Liver (tissue), 9 donors: ENCODE results near the gene RNASE13. TPM values are rescaled to one million over a fixed set of nuclear protein-coding genes. Genes with fewer than 3 reads are reported as not detected.

Source experiments
- DNase-seq: peaks from one replicate; pipeline ENCODE4 v3.0.0-alpha.2; 2017; ENCODE audit warnings: low spot score
- H3K27ac ChIP-seq, 2 donors: one replicate each; pipeline ENCODE4 v1.7.0; 2013; ENCODE audit warnings: inconsistent platforms in 2 of 2, low read length in 2 of 2, control low read depth in 1 of 2, low read depth in 1 of 2, mild to moderate bottlenecking in 1 of 2
- H3K27me3 ChIP-seq, 4 donors: one replicate each; pipeline versions ENCODE4 v1.6.1 to v1.7.0; 2013; ENCODE audit warnings: low read length in 3 of 4, inconsistent platforms in 1 of 4, mild to moderate bottlenecking in 1 of 4, moderate library complexity in 1 of 4; ENCODE audit not compliant: control insufficient read depth in 4 of 4, insufficient read depth in 4 of 4
- H3K36me3 ChIP-seq, 4 donors: one replicate each; pipeline versions ENCODE4 v1.6.1 to v1.7.0; 2013; ENCODE audit warnings: low read length in 3 of 4, mild to moderate bottlenecking in 3 of 4, low read depth in 1 of 4, moderate library complexity in 1 of 4; ENCODE audit not compliant: control insufficient read depth in 4 of 4, insufficient read depth in 3 of 4
- H3K4me1 ChIP-seq, 4 donors: one replicate each; pipeline versions ENCODE4 v1.6.1 to v1.7.0; 2013; ENCODE audit warnings: low read length in 3 of 4, mild to moderate bottlenecking in 3 of 4, moderate library complexity in 1 of 4; ENCODE audit not compliant: control insufficient read depth in 4 of 4, insufficient read depth in 4 of 4
- H3K4me3 ChIP-seq, 3 donors: one replicate each; pipeline versions ENCODE4 v1.6.1 to v1.7.0; 2013; ENCODE audit warnings: low read length in 3 of 3, control low read depth in 1 of 3, low read depth in 1 of 3, mild to moderate bottlenecking in 1 of 3
- H3K9ac ChIP-seq, 2 donors: one replicate each; pipeline ENCODE4 v1.7.0; 2013; ENCODE audit warnings: low read length in 2 of 2, mild to moderate bottlenecking in 2 of 2, moderate library complexity in 2 of 2, control low read depth in 1 of 2, low read depth in 1 of 2
- H3K9me3 ChIP-seq, 4 donors: one replicate each; pipeline versions ENCODE4 v1.6.1 to v1.7.0; 2013; ENCODE audit warnings: low read length in 3 of 4; ENCODE audit not compliant: control insufficient read depth in 4 of 4
- ATF3 ChIP-seq: IDR thresholded peaks from 2 replicates; pipeline ENCODE4 v1.6.1; 2016; ENCODE audit warnings: antibody characterized with exemption
- EGR1 ChIP-seq, 2 donors: IDR thresholded peaks; 2 replicates each; pipeline ENCODE4 v1.6.1; 2016 to 2018; ENCODE audit warnings: antibody characterized with exemption in 2 of 2, low read depth in 2 of 2
- FOXA1 ChIP-seq: IDR thresholded peaks from 2 replicates; pipeline ENCODE4 v1.6.1; 2016; ENCODE audit warnings: antibody characterized with exemption
- FOXA2 ChIP-seq: IDR thresholded peaks from 2 replicates; pipeline ENCODE4 v1.6.1; 2016; ENCODE audit warnings: antibody characterized with exemption
- GABPA ChIP-seq, 2 donors: IDR thresholded peaks in 1 of 2; conservative IDR thresholded peaks in 1 of 2; 2 replicates each; pipeline ENCODE4 v1.6.1; 2016; ENCODE audit warnings: antibody characterized with exemption in 2 of 2, mild to moderate bottlenecking in 1 of 2, moderate library complexity in 1 of 2
- HNF4A ChIP-seq, 2 donors: conservative IDR thresholded peaks; 2 replicates each; pipeline ENCODE4 v1.6.1; 2016; ENCODE audit warnings: antibody characterized with exemption in 2 of 2, mild to moderate bottlenecking in 2 of 2
- HNF4G ChIP-seq: IDR thresholded peaks from 2 replicates; pipeline ENCODE4 v1.6.1; 2016; ENCODE audit warnings: antibody characterized with exemption
- JUND ChIP-seq, 2 donors: IDR thresholded peaks; 2 replicates each; pipeline ENCODE4 v1.6.1; 2016; ENCODE audit warnings: antibody characterized with exemption in 2 of 2
- NR2F2 ChIP-seq: IDR thresholded peaks from 2 replicates; pipeline ENCODE4 v1.6.1; 2016; ENCODE audit warnings: antibody characterized with exemption
- RXRA ChIP-seq, 2 donors: IDR thresholded peaks; 2 replicates each; pipeline ENCODE4 v1.6.1; 2017 to 2018; ENCODE audit warnings: antibody characterized with exemption in 2 of 2, mild to moderate bottlenecking in 1 of 2
- SP1 ChIP-seq: IDR thresholded peaks from 2 replicates; pipeline ENCODE4 v1.6.1; 2018; ENCODE audit warnings: antibody characterized with exemption, mild to moderate bottlenecking
- TAF1 ChIP-seq: conservative IDR thresholded peaks from 2 replicates; pipeline ENCODE4 v1.6.1; 2016; ENCODE audit warnings: antibody characterized with exemption, mild to moderate bottlenecking
- YY1 ChIP-seq: IDR thresholded peaks from 2 replicates; pipeline ENCODE4 v1.6.1; 2016; ENCODE audit warnings: antibody characterized with exemption, mild to moderate bottlenecking
- ZBTB33 ChIP-seq: IDR thresholded peaks from 2 replicates; pipeline ENCODE4 v1.6.1; 2016; ENCODE audit warnings: antibody characterized with exemption
- WGBS: extraction: QIAGEN DNeasy Blood & Tissue Kit; methylation state at CpG from one replicate; pipeline ENCODE4 v1.1.7; 2013; 5-methylcytosine and 5-hydroxymethylcytosine counted together
- polyA plus RNA-seq, 2 donors: library from polyadenylated mRNA; stranded (reverse) in 1 of 2; unstranded in 1 of 2; fragments of 200-250 nt in 1 of 2; fragments of >200 nt in 1 of 2; fragmentation: Nextera tagmentation in 1 of 2; extraction: Ambion mirVana in 1 of 2; gene quantifications; one replicate each; pipeline versions ENCODE4 v1.2.1 to v1.2.3, GENCODE V29; 2013 to 2015
- total RNA-seq, 2 donors: library from RNA; depleted of rRNA; stranded (reverse); fragments of >200 nt; gene quantifications; one replicate each; pipeline ENCODE4 v1.2.3, GENCODE V29; 2014
- donor health status: healthy.
- donor health status: healthy.
- donor health status: healthy.
- donor health status: healthy.
- donor health status: healthy.

The RNASE13 gene
- total and polyA plus RNA-seq, 4 donors = 0.05 to 0.08 TPM; not detected in 2

- TF ChIP-seq ATF3 = no peak
- no peak for TF ChIP-seq YY1
- TF ChIP-seq NR2F2 = no peak
- no peak for TF ChIP-seq HNF4A (conservative IDR thresholded peaks at IDR 0.05)
- no peak for TF ChIP-seq JUND (IDR thresholded peaks at IDR 0.05)
- TF ChIP-seq ZBTB33 = no peak
- no peak for TF ChIP-seq RXRA (IDR thresholded peaks at IDR 0.05)
- no peak for TF ChIP-seq FOXA1
- no peak for TF ChIP-seq FOXA2
- TF ChIP-seq HNF4G = no peak
- TF ChIP-seq GABPA (IDR thresholded peaks at IDR 0.05 in 1 of 2, conservative IDR thresholded peaks at IDR 0.05 in 1 of 2) = no peak
- no peak for TF ChIP-seq SP1
- TF ChIP-seq TAF1 = no peak
- no peak for TF ChIP-seq EGR1 (IDR thresholded peaks at IDR 0.05; ENCODE audit: low read depth in 2 of 2)
- H3K9me3 ChIP-seq = no peaks in the 10 kb centered on the region
- DNase-seq = no peak
- WGBS = 67% methylated on average over 6 of the region's 6 CpGs
- H3K4me3 ChIP-seq = no peak within 1 kb of the TSS
- peaks cover 14 to 39% (median 33%) of the 10 kb centered on the region in 4 donors for H3K36me3 ChIP-seq
- H3K27me3 ChIP-seq = no peaks in the 10 kb centered on the region
- no peak within 1 kb of the TSS for H3K9ac ChIP-seq
- H3K27ac ChIP-seq = no peak within 1 kb of the TSS
- H3K4me1 ChIP-seq = no peaks in the 10 kb centered on the region
These were observed 35.8 kb downstream of the RNASE13 start, which contains the start of gene SLC39A2 for GRCh38 chr14:20998674-20999366. Gene SLC39A2, plus strand, starts transcription at chr14:20999293. Its CDS starts 154 bp downstream, at chr14:20999447.

GRCh38 chr14:20998139-20998538 is 36.5 kb downstream of the RNASE13 start:
- no peak for DNase-seq
- Histone ChIP-seq H3K9ac (no peak overlapping the region), H3K9me3 (no peaks in the 10 kb centered on the region), H3K27ac (no peak overlapping the region), H3K27me3 (no peaks in the 10 kb centered on the region), H3K4me1 (no peaks in the 10 kb centered on the region), H3K36me3 (peaks cover 14 to 43% (median 36%) of the 10 kb centered on the region in 4 donors), H3K4me3 (no peak overlapping the region)
- TF ChIP-seq GABPA (IDR thresholded peaks at IDR 0.05 in 1 of 2, conservative IDR thresholded peaks at IDR 0.05 in 1 of 2) = no peak
- no peak for TF ChIP-seq TAF1
- TF ChIP-seq FOXA1 = no peak
- TF ChIP-seq FOXA2 = no peak
- no peak for TF ChIP-seq HNF4A (conservative IDR thresholded peaks at IDR 0.05)
- no peak for TF ChIP-seq NR2F2
- TF ChIP-seq SP1 = no peak
- no peak for TF ChIP-seq JUND (IDR thresholded peaks at IDR 0.05)
- no peak for TF ChIP-seq ZBTB33
- 83% methylated on average over 3 of the region's 3 CpGs for WGBS
